ENCODE measurements around the gene TEX51.

TEX51 gene

GRCh38 chr2:126898636-126899035 lies at the start of gene TEX51:
Gene TEX51 (plus strand): TSS chr2:126898890. CDS start chr2:126898919, 29 bp downstream.
- DNase-seq (ENCODE audit: low spot score) = no peak

- no peak for DNase-seq (ENCODE audit: low spot score)
These were observed 49.6 kb upstream of the TEX51 start for GRCh38 chr2:126849054-126849453.

- no peak for DNase-seq (ENCODE audit: low spot score)
These were observed 49.2 kb upstream of the TEX51 start for GRCh38 chr2:126849486-126849885.

GRCh38 chr2:126849991-126850535 lies 48.6 kb upstream of the TEX51 start:
- no peak for DNase-seq (ENCODE audit: low spot score)

- DNase-seq (ENCODE audit: low spot score) = no peak
These were observed 47.8 kb upstream of the TEX51 start for GRCh38 chr2:126850940-126851339.

- DNase-seq (ENCODE audit: low spot score) = no peak
These were observed 46.9 kb upstream of the TEX51 start for GRCh38 chr2:126851756-126852155.

- DNase-seq (ENCODE audit: low spot score) = no peak
These were observed 46.3 kb upstream of the TEX51 start for GRCh38 chr2:126852361-126852760.

- DNase-seq (ENCODE audit: low spot score) = no peak
These were observed 43.1 kb upstream of the TEX51 start for GRCh38 chr2:126855606-126856005.

GRCh38 chr2:126856403-126856802 lies 42.3 kb upstream of the TEX51 start:
- no peak for DNase-seq (ENCODE audit: low spot score)

GRCh38 chr2:126857502-126857901 lies 41.2 kb upstream of the TEX51 start:
- DNase-seq (ENCODE audit: low spot score) = no peak

- DNase-seq (ENCODE audit: low spot score) = no peak
These were observed 40.7 kb upstream of the TEX51 start for GRCh38 chr2:126858013-126858412.

GRCh38 chr2:126858436-126858835 lies 40.3 kb upstream of the TEX51 start:
- no peak for DNase-seq (ENCODE audit: low spot score)

GRCh38 chr2:126858991-126859390 lies 39.7 kb upstream of the TEX51 start:
- DNase-seq (ENCODE audit: low spot score) = no peak

GRCh38 chr2:126859631-126860030 lies 39.1 kb upstream of the TEX51 start:
- DNase-seq (ENCODE audit: low spot score) = no peak

- no peak for DNase-seq (ENCODE audit: low spot score)
These were observed 38.3 kb upstream of the TEX51 start for GRCh38 chr2:126860385-126860784.

- DNase-seq (ENCODE audit: low spot score) = no peak
These were observed 36.0 kb upstream of the TEX51 start for GRCh38 chr2:126862730-126863129.

GRCh38 chr2:126863336-126864015 lies 35.2 kb upstream of the TEX51 start:
- DNase-seq (ENCODE audit: low spot score) = no peak

GRCh38 chr2:126864861-126865260 lies 33.8 kb upstream of the TEX51 start:
- no peak for DNase-seq (ENCODE audit: low spot score)

GRCh38 chr2:126866451-126866850 lies 32.2 kb upstream of the TEX51 start:
- no peak for DNase-seq (ENCODE audit: low spot score)

- no peak for DNase-seq (ENCODE audit: low spot score)
These were observed 23.7 kb upstream of the TEX51 start for GRCh38 chr2:126874961-126875360.

- DNase-seq (ENCODE audit: low spot score) = no peak
These were observed 22.1 kb upstream of the TEX51 start for GRCh38 chr2:126876631-126877030.

GRCh38 chr2:126877041-126877440 lies 21.6 kb upstream of the TEX51 start:
- no peak for DNase-seq (ENCODE audit: low spot score)

- no peak for DNase-seq (ENCODE audit: low spot score)
These were observed 20.7 kb upstream of the TEX51 start for GRCh38 chr2:126877861-126878565.
